Measurements from ENCODE around the gene PALLD. TPM values are rescaled to one million over a fixed set of nuclear protein-coding genes. Genes with fewer than 3 reads are reported as not detected.

Gene PALLD
- total RNA-seq, 1 donor from 2014 or later, result 93.5 TPM

DNA sequence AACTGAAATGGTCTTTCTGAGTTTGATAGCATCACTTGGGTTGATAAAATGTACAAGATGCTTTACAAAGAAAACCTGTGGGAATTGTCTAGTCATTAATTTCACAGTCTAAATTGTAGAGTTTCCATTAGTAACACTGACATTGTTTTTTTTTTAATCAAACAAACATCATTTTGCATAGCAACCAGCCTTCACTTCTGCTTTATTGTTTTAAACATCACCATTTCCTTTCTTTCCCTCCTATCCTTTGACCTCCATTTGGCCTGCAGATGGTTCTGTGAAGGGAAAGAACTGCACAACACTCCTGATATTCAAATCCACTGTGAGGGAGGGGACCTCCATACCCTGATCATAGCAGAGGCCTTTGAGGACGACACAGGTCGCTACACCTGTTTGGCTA lies 171.1 kb downstream of the PALLD start:
- Mint-ChIP-seq H3K9me3 (no peaks in the 10 kb centered on the region), H3K27me3 (peaks cover 6% of the 10 kb centered on the region), H3K4me1 (ENCODE audit: unreplicated experiment) (peaks cover 32% of the 10 kb centered on the region), H3K27ac (no peak overlapping the region), H3K4me3 (no peak overlapping the region), H3K36me3 (peaks cover 3% of the 10 kb centered on the region)
- DNase-seq (ENCODE audit: extremely low spot score, unreplicated experiment), result no peak
- TF ChIP-seq, protein P1, sequence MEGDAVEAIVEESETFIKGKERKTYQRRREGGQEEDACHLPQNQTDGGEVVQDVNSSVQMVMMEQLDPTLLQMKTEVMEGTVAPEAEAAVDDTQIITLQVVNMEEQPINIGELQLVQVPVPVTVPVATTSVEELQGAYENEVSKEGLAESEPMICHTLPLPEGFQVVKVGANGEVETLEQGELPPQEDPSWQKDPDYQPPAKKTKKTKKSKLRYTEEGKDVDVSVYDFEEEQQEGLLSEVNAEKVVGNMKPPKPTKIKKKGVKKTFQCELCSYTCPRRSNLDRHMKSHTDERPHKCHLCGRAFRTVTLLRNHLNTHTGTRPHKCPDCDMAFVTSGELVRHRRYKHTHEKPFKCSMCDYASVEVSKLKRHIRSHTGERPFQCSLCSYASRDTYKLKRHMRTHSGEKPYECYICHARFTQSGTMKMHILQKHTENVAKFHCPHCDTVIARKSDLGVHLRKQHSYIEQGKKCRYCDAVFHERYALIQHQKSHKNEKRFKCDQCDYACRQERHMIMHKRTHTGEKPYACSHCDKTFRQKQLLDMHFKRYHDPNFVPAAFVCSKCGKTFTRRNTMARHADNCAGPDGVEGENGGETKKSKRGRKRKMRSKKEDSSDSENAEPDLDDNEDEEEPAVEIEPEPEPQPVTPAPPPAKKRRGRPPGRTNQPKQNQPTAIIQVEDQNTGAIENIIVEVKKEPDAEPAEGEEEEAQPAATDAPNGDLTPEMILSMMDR (conservative IDR thresholded peaks at IDR 0.05), result no peak

GRCh38 chr4:168673476-168673875 lies 176.6 kb downstream of the PALLD start:
- no peak overlapping the region for H3K4me3 Mint-ChIP-seq
- TF ChIP-seq, protein P1 (conservative IDR thresholded peaks at IDR 0.05), result no peak
- peaks cover 8% of the 10 kb centered on the region for H3K36me3 Mint-ChIP-seq
- H3K27ac Mint-ChIP-seq, result no peak overlapping the region
- no peak for DNase-seq (ENCODE audit: extremely low spot score, unreplicated experiment)
- H3K9me3 Mint-ChIP-seq, result no peaks in the 10 kb centered on the region
- peaks cover 3% of the 10 kb centered on the region for H3K27me3 Mint-ChIP-seq
- peaks cover 18% of the 10 kb centered on the region for H3K4me1 Mint-ChIP-seq (ENCODE audit: unreplicated experiment)

DNA sequence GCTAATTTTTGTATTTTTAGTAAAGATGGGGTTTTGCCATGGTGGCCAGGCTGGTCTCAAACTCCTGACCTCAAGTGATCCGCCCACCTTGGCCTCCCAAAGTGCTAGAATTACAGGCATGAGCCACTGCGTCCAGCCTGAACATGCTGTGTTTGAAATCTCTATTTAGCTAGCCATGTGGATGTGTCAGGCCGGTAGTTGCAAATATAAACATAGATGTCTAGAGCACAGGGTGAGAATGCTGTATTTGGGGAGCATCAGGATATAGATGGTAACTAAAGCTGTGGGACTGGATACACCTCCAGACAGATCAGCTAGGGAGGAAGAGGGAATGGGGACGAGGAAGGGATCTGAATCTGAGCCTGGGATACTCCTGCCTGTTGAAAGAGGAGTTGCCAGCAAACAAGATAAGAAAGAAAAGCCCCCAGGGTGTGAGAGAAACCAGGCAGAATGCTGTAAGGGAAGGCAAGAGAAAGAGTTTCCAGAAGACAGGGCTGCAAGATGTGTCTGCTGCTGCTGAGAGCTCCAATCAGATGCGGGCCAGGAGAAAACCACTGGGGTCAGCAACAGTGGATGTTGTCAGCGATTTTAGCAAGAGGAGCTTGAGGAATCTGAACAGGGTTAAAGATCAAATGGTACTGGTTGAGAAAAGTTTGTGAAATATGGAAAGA lies 177.4 kb downstream of the PALLD start:
- TF ChIP-seq, protein P1 (conservative IDR thresholded peaks at IDR 0.05), result no peak
- Mint-ChIP-seq H3K4me3 (no peak overlapping the region), H3K27me3 (peaks cover 3% of the 10 kb centered on the region), H3K36me3 (peaks cover 5% of the 10 kb centered on the region), H3K9me3 (no peaks in the 10 kb centered on the region), H3K4me1 (ENCODE audit: unreplicated experiment) (peaks cover 17% of the 10 kb centered on the region), H3K27ac (no peak overlapping the region)
- DNase-seq (ENCODE audit: extremely low spot score, unreplicated experiment), result no peak

DNA sequence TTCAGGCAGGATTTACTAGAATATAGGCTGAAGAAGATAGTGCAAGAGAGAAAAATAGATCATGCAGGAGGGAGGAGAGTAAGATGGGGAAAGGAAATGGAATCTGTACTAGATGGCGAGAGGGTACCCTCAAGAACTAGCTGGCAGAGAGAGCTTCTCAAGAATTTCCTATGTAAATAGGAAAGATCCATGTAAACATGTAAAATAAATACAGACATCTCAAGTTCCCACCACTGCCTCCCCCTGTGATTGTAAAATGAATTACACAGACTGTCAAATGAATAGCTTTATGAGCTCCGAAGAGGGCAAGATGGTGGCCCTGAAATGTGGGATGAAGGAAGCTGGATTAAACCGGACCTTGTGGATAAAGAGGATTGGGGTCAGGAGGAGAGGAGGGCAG lies 178.0 kb downstream of the PALLD start:
- Mint-ChIP-seq H3K4me3 (no peak overlapping the region), H3K36me3 (peaks cover 10% of the 10 kb centered on the region), H3K4me1 (ENCODE audit: unreplicated experiment) (peaks cover 22% of the 10 kb centered on the region), H3K27ac (no peak overlapping the region), H3K27me3 (peaks cover 3% of the 10 kb centered on the region), H3K9me3 (no peaks in the 10 kb centered on the region)
- TF ChIP-seq, protein P1 (conservative IDR thresholded peaks at IDR 0.05), result no peak
- DNase-seq (ENCODE audit: extremely low spot score, unreplicated experiment), result no peak

GRCh38 chr4:168677063-168677462 lies 180.2 kb downstream of the PALLD start:
- Mint-ChIP-seq H3K27ac (no peak overlapping the region), H3K36me3 (peaks cover 14% of the 10 kb centered on the region), H3K27me3 (peaks cover 3% of the 10 kb centered on the region)

More at GRCh38 chr4:168677063-168677462, 180.2 kb downstream of the PALLD start:
- DNase-seq (ENCODE audit: extremely low spot score, unreplicated experiment), result no peak
- TF ChIP-seq, protein P1 (conservative IDR thresholded peaks at IDR 0.05), result no peak
- Mint-ChIP-seq H3K4me3 (no peak overlapping the region), H3K4me1 (ENCODE audit: unreplicated experiment) (peaks cover 22% of the 10 kb centered on the region), H3K9me3 (no peaks in the 10 kb centered on the region)

Data from type B pancreatic cell (in vitro differentiated cells).